GM18511 (cell line): ENCODE results near the gene LHFPL2.

Source experiments
- ATAC-seq: cut with Tn5 transposase; IDR thresholded peaks from one replicate; pipeline ENCODE4 v1.9.1; 2021; ENCODE audit warnings: mild to moderate bottlenecking, moderate library complexity; ENCODE audit not compliant: unreplicated experiment

LHFPL2 gene

GRCh38 chr5:78576376-78576775, 72.2 kb downstream of the LHFPL2 start:
- ATAC-seq, result no peak

GRCh38 chr5:78574731-78575161, 73.8 kb downstream of the LHFPL2 start:
- peak; percentile 83 for ATAC-seq

GRCh38 chr5:78574131-78574673, 74.4 kb downstream of the LHFPL2 start:
- ATAC-seq, result no peak

- ATAC-seq, result peak; percentile 53
Observed at GRCh38 chr5:78573318-78573717, 75.3 kb downstream of the LHFPL2 start.

GRCh38 chr5:78570646-78571045, 77.9 kb downstream of the LHFPL2 start:
- no peak for ATAC-seq

GRCh38 chr5:78569441-78569840, 79.1 kb downstream of the LHFPL2 start:
- no peak for ATAC-seq

- no peak for ATAC-seq
Observed at GRCh38 chr5:78568676-78569075, 79.9 kb downstream of the LHFPL2 start.

GRCh38 chr5:78568212-78568611, 80.4 kb downstream of the LHFPL2 start:
- no peak for ATAC-seq

- no peak for ATAC-seq
Observed at GRCh38 chr5:78567617-78568016, 81.0 kb downstream of the LHFPL2 start.

- no peak for ATAC-seq
Observed at GRCh38 chr5:78566747-78567425, 81.7 kb downstream of the LHFPL2 start.

GRCh38 chr5:78565395-78565794, 83.2 kb downstream of the LHFPL2 start:
- ATAC-seq, result no peak

GRCh38 chr5:78563621-78564020, 85.0 kb downstream of the LHFPL2 start:
- no peak for ATAC-seq

- ATAC-seq, result no peak
Observed at GRCh38 chr5:78562714-78563330, 85.8 kb downstream of the LHFPL2 start.

GRCh38 chr5:78562001-78562400, 86.6 kb downstream of the LHFPL2 start:
- no peak for ATAC-seq

GRCh38 chr5:78561261-78561660, 87.3 kb downstream of the LHFPL2 start:
- no peak for ATAC-seq

GRCh38 chr5:78560000-78560855, 88.3 kb downstream of the LHFPL2 start:
- ATAC-seq, result no peak

- ATAC-seq, result no peak
Observed at GRCh38 chr5:78557601-78558000, 91.0 kb downstream of the LHFPL2 start.

- ATAC-seq, result no peak
Observed at GRCh38 chr5:78555870-78556269, 92.7 kb downstream of the LHFPL2 start.

- ATAC-seq, result no peak
Observed at GRCh38 chr5:78554670-78555069, 93.9 kb downstream of the LHFPL2 start.

- no peak for ATAC-seq
Observed at GRCh38 chr5:78553580-78554353, 94.8 kb downstream of the LHFPL2 start.
